Measurements from ENCODE around the gene RAB20.

DNA sequence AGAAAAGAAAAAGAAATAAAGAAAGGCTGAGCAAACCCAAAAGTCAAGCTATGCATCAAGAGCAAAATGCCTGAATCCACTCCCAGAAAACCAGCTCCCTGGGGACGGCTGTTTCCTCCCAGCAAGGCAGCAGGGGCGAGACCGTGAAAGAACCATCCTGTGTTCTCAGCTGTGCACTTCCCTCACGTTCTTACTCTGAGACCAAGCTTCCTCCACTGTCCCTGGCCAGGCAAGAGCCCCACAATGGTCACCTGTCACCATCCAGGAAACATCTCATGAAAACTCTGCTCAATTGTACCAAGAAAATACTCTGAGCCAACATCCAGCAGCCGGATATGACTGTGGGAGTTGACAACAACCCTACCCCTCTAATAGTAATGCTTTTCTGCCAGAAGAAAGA, 22.9 kb downstream of the RAB20 start:
- no peak for TF ChIP-seq YY1 (IDR thresholded peaks at IDR 0.05; ENCODE audit: low read depth, low read length)
- TF ChIP-seq BRCA1 (IDR thresholded peaks at IDR 0.05; ENCODE audit: low read depth, low read length): no peak
- no peak for TF ChIP-seq TEAD4 (IDR thresholded peaks at IDR 0.05; ENCODE audit: low read depth, low read length)
- no peak for TF ChIP-seq NRF1 (IDR thresholded peaks at IDR 0.05; ENCODE audit: low read depth, low read length)
- TF ChIP-seq CTCF (IDR thresholded peaks at IDR 0.05; ENCODE audit: control extremely low read depth in 1 of 3, insufficient read depth in 1 of 3, low read depth in 1 of 3, low read length in 3 of 3): no peak
- no peak for TF ChIP-seq JUND (IDR thresholded peaks at IDR 0.05; ENCODE audit: low read length)
- no peak for TF ChIP-seq EP300 (IDR thresholded peaks at IDR 0.05; ENCODE audit: borderline replicate concordance in 1 of 2, low read depth in 2 of 2, low read length in 2 of 2)
- TF ChIP-seq GTF2F1 (IDR thresholded peaks at IDR 0.05; ENCODE audit: borderline replicate concordance, low read depth, low read length): no peak
- no peak for TF ChIP-seq POLR2A (IDR thresholded peaks at IDR 0.05; ENCODE audit: control extremely low read depth in 1 of 2, low read depth in 2 of 2, low read length in 2 of 2)
